Neural cell (in vitro differentiated cells): Measurements from ENCODE around the gene CFAP52. TPM values are rescaled to one million over a fixed set of nuclear protein-coding genes. Genes with fewer than 3 reads are reported as not detected.
"Not testable (repeated sequence)": the region's sequence is repeated elsewhere in the genome, so short reads cannot be mapped to it uniquely, and the experiment has no call there.

ENCODE experiments used
- H2AFZ ChIP-seq: fragments of 200-600, 300-800 bp; sonication (generic), shearing (Covaris generic); 2 replicates; pipeline ENCODE4 v1.6.0; 2014; ENCODE audit warnings: low read depth, mild to moderate bottlenecking, antibody characterized with exemption, low read length, moderate library complexity
- H3F3A ChIP-seq: fragments of 200-600 bp; shearing (Covaris generic); 2 replicates; pipeline ENCODE4 v1.6.1; 2016; ENCODE audit warnings: mild to moderate bottlenecking, moderate library complexity, mixed read lengths, antibody characterized with exemption, low read length; ENCODE audit not compliant: insufficient read depth, poor library complexity, severe bottlenecking
- H3K27ac ChIP-seq: fragments of 200-600, 300-800 bp; sonication (generic), shearing (Covaris generic); 2 replicates; pipeline ENCODE4 v1.5.1; 2014; ENCODE audit warnings: mild to moderate bottlenecking, low read length, moderate library complexity
- H3K27me3 ChIP-seq: fragments of 300-800, 200-600 bp; sonication (generic), shearing (Covaris generic); 2 replicates; pipeline ENCODE4 v1.6.0; 2014; ENCODE audit warnings: mild to moderate bottlenecking, low read depth, low read length, moderate library complexity; ENCODE audit not compliant: insufficient read depth
- H3K36me3 ChIP-seq: fragments of 300-800, 200-600 bp; sonication (generic), shearing (Covaris generic); 2 replicates; pipeline ENCODE4 v1.5.1; 2014; ENCODE audit warnings: mild to moderate bottlenecking, antibody characterized with exemption, low read length, moderate library complexity; ENCODE audit not compliant: insufficient read depth
- H3K4me2 ChIP-seq: fragments of 300-800, 200-600 bp; sonication (generic), shearing (Covaris generic); 2 replicates; pipeline ENCODE4 v1.6.0; 2014; ENCODE audit warnings: mild to moderate bottlenecking, low read length
- H3K4me3 ChIP-seq: fragments of 300-800, 200-600 bp; sonication (generic), shearing (Covaris generic); 2 replicates; pipeline ENCODE4 v1.5.1; 2014; ENCODE audit warnings: mild to moderate bottlenecking, low read length, moderate library complexity
- H3K79me2 ChIP-seq: fragments of 200-600 bp; shearing (Covaris generic); replicated peaks from 2 replicates; pipeline ENCODE4 v1.6.0; 2014; ENCODE audit warnings: mild to moderate bottlenecking, low read length, moderate library complexity; ENCODE audit not compliant: insufficient read depth
- H3K9ac ChIP-seq: fragments of 300-800, 200-600 bp; sonication (generic), shearing (Covaris generic); 2 replicates; pipeline ENCODE4 v1.6.1; 2016; ENCODE audit warnings: mild to moderate bottlenecking, low read length, mixed read lengths
- H3K9me2 ChIP-seq: fragments of 200-600 bp; shearing (Covaris generic); 2 replicates; pipeline ENCODE4 v1.6.1; 2016; ENCODE audit warnings: mild to moderate bottlenecking, low read length, mixed read lengths; ENCODE audit not compliant: insufficient read depth
- H3K9me3 ChIP-seq: fragments of 200-600, 300-800 bp; sonication (generic), shearing (Covaris generic); 2 replicates; pipeline ENCODE4 v1.6.1; 2016; ENCODE audit warnings: mild to moderate bottlenecking, mixed run types, low read length, moderate library complexity, mixed read lengths
- H4K20me1 ChIP-seq: fragments of 200-600 bp; shearing (Covaris generic); 2 replicates; pipeline ENCODE4 v1.6.1; 2016; ENCODE audit warnings: mild to moderate bottlenecking, mixed run types; ENCODE audit not compliant: insufficient read depth
- EP300 ChIP-seq: fragments of 450-650 bp; conservative IDR thresholded peaks from 2 replicates; pipeline ENCODE4 v1.6.1; 2014; ENCODE audit warnings: antibody characterized with exemption, mild to moderate bottlenecking, moderate library complexity; ENCODE audit not compliant: poor library complexity, severe bottlenecking
- EZH2 ChIP-seq: fragments of 200-600, 300-800 bp; shearing (Covaris generic), sonication (generic); IDR thresholded peaks from 2 replicates; pipeline ENCODE4 v1.6.1; 2014; ENCODE audit warnings: antibody characterized with exemption, low read length, borderline replicate concordance, mild to moderate bottlenecking; ENCODE audit not compliant: insufficient read depth, poor library complexity, severe bottlenecking
- MXI1 ChIP-seq: fragments of 450-650 bp; conservative IDR thresholded peaks from 2 replicates; pipeline ENCODE4 v1.6.1; 2014; ENCODE audit warnings: antibody characterized with exemption, mild to moderate bottlenecking; ENCODE audit not compliant: poor library complexity, severe bottlenecking
- POLR2AphosphoS5 ChIP-seq: IDR thresholded peaks from 2 replicates; pipeline ENCODE4 v1.6.1; 2012
- RAD21 ChIP-seq: fragments of 450-650 bp; conservative IDR thresholded peaks from 2 replicates; pipeline ENCODE4 v1.6.1; 2014; ENCODE audit warnings: antibody characterized with exemption, mild to moderate bottlenecking, moderate library complexity
- SMC3 ChIP-seq: fragments of 450-650 bp; conservative IDR thresholded peaks from 2 replicates; pipeline ENCODE4 v1.6.1; 2014; ENCODE audit warnings: antibody characterized with exemption, mild to moderate bottlenecking, moderate library complexity; ENCODE audit not compliant: poor library complexity
- TAF1 ChIP-seq: IDR thresholded peaks from 2 replicates; pipeline ENCODE4 v1.6.1; 2012; ENCODE audit warnings: low read depth
- polyA plus RNA-seq: library from polyadenylated mRNA; depleted of rRNA; stranded (reverse); fragments of >200 nt; gene quantifications from 2 replicates; pipeline ENCODE4 v1.2.3, GENCODE V29; 2014
- TF ChIP-seq, protein P1 (sequence below): IDR thresholded peaks from 2 replicates; pipeline ENCODE4 v1.6.1; 2012; ENCODE audit warnings: borderline replicate concordance
- TF ChIP-seq, protein P2 (sequence below): fragments of 450-650 bp; IDR thresholded peaks from 2 replicates; pipeline ENCODE4 v1.5.1; 2014; ENCODE audit warnings: antibody characterized with exemption, mild to moderate bottlenecking, moderate library complexity; ENCODE audit not compliant: poor library complexity, severe bottlenecking

CFAP52 gene
- polyA plus RNA-seq, 1 donor from 2014 or later: 1.9 TPM

DNA sequence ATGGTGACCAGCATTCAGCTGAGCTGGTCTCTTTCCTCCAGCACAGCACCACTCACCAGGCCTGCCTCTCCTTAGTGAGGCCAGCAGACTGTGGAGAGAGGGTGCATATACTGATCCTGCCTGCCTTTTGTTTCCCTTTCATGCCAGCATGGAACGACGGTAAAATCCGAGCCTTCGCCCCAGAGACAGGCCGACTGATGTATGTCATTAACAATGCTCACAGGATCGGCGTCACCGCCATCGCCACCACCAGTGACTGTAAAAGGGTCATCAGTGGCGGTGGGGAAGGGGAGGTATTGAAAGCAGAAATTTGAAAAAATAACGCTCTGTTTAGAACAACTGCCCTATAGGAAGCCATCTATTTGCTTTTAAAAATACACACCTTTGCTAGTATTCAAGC, 56.3 kb downstream of the CFAP52 start:
- H3K27ac ChIP-seq: no peak overlapping the region

DNA sequence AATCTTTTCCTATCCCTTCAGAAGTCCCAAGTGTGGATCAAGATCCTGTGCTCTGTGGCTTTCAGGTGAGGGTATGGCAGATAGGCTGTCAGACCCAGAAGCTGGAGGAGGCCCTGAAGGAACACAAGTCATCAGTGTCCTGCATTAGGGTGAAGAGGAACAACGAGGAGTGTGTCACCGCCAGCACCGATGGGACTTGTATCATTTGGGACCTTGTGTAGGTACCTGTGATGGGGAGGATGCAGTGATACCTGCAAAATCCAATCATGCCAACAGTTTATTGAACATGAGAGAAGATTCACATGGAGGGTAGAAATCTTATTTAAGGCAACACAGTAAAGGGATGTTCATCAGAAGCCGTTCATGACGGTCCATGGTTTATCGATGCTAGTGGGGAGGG, 58.9 kb downstream of the CFAP52 start:
- TF ChIP-seq MXI1: no peak
- TF ChIP-seq EP300: no peak
- no peak for TF ChIP-seq TAF1
- TF ChIP-seq SMC3: no peak
- no peak for TF ChIP-seq EZH2
- no peak for TF ChIP-seq RAD21
- Histone ChIP-seq H3K27ac (no peak overlapping the region), H3K36me3 (no peaks in the 10 kb centered on the region), H3K9me3 (no peaks in the 10 kb centered on the region), H3K4me2 (no peak overlapping the region), H3K79me2 (no peaks in the 10 kb centered on the region), H4K20me1 (no peaks in the 10 kb centered on the region), H2AFZ (no peak overlapping the region), H3K4me3 (no peak overlapping the region), H3K9ac (no peak overlapping the region), H3K27me3 (no peaks in the 10 kb centered on the region), H3K9me2 (no peaks in the 10 kb centered on the region), H3F3A (no peaks in the 10 kb centered on the region)

More for the DNA sequence above, 56.3 kb downstream of the CFAP52 start:
- H3K79me2 ChIP-seq: no peaks in the 10 kb centered on the region
- no peaks in the 10 kb centered on the region for H3K27me3 ChIP-seq
- no peaks in the 10 kb centered on the region for H3K9me3 ChIP-seq
- TF ChIP-seq EZH2 (no peak), TAF1 (no peak), EP300 (no peak), SMC3 (no peak), POLR2AphosphoS5 (no peak)
- TF ChIP-seq, protein P1, sequence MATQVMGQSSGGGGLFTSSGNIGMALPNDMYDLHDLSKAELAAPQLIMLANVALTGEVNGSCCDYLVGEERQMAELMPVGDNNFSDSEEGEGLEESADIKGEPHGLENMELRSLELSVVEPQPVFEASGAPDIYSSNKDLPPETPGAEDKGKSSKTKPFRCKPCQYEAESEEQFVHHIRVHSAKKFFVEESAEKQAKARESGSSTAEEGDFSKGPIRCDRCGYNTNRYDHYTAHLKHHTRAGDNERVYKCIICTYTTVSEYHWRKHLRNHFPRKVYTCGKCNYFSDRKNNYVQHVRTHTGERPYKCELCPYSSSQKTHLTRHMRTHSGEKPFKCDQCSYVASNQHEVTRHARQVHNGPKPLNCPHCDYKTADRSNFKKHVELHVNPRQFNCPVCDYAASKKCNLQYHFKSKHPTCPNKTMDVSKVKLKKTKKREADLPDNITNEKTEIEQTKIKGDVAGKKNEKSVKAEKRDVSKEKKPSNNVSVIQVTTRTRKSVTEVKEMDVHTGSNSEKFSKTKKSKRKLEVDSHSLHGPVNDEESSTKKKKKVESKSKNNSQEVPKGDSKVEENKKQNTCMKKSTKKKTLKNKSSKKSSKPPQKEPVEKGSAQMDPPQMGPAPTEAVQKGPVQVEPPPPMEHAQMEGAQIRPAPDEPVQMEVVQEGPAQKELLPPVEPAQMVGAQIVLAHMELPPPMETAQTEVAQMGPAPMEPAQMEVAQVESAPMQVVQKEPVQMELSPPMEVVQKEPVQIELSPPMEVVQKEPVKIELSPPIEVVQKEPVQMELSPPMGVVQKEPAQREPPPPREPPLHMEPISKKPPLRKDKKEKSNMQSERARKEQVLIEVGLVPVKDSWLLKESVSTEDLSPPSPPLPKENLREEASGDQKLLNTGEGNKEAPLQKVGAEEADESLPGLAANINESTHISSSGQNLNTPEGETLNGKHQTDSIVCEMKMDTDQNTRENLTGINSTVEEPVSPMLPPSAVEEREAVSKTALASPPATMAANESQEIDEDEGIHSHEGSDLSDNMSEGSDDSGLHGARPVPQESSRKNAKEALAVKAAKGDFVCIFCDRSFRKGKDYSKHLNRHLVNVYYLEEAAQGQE: no peak
- TF ChIP-seq, protein P2, sequence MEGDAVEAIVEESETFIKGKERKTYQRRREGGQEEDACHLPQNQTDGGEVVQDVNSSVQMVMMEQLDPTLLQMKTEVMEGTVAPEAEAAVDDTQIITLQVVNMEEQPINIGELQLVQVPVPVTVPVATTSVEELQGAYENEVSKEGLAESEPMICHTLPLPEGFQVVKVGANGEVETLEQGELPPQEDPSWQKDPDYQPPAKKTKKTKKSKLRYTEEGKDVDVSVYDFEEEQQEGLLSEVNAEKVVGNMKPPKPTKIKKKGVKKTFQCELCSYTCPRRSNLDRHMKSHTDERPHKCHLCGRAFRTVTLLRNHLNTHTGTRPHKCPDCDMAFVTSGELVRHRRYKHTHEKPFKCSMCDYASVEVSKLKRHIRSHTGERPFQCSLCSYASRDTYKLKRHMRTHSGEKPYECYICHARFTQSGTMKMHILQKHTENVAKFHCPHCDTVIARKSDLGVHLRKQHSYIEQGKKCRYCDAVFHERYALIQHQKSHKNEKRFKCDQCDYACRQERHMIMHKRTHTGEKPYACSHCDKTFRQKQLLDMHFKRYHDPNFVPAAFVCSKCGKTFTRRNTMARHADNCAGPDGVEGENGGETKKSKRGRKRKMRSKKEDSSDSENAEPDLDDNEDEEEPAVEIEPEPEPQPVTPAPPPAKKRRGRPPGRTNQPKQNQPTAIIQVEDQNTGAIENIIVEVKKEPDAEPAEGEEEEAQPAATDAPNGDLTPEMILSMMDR: no peak
- no peaks in the 10 kb centered on the region for H3F3A ChIP-seq
- no peak overlapping the region for H3K4me2 ChIP-seq
- H3K36me3 ChIP-seq: no peaks in the 10 kb centered on the region
- H4K20me1 ChIP-seq: no peaks in the 10 kb centered on the region
- H3K4me3 ChIP-seq: no peak overlapping the region
- H3K9ac ChIP-seq: no peak overlapping the region
- no peaks in the 10 kb centered on the region for H3K9me2 ChIP-seq
- no peak overlapping the region for H2AFZ ChIP-seq

DNA sequence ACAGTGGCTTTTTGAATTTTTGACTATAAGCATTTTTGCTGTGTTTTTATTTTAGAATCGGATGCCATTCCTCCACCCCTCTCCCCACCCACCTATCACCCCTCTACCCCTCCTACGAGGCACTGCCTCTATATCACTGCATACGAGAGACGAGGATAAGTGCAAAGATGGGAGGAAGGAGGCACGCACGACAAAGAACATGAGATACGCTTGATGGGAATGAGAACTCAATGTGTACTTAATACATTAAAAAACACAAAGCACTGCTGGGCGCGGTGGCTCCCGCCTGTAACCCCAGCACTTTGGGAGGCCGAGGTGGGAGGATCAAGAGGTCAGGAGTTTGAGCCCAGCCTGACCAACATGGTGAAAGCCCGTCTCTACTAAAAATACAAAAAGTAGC, 60.1 kb downstream of the CFAP52 start:
- H2AFZ ChIP-seq: no peak overlapping the region
- no peaks in the 10 kb centered on the region for H3K36me3 ChIP-seq
- H3K9me3 ChIP-seq: no peaks in the 10 kb centered on the region
- H4K20me1 ChIP-seq: no peaks in the 10 kb centered on the region
- no peak overlapping the region for H3K9ac ChIP-seq
- H3F3A ChIP-seq: no peaks in the 10 kb centered on the region
- no peak overlapping the region for H3K27ac ChIP-seq
- H3K27me3 ChIP-seq: no peaks in the 10 kb centered on the region
- H3K79me2 ChIP-seq: no peaks in the 10 kb centered on the region
- no peak overlapping the region for H3K4me3 ChIP-seq
- H3K9me2 ChIP-seq: no peaks in the 10 kb centered on the region
- TF ChIP-seq EP300 (no peak), RAD21 (no peak)
- H3K4me2 ChIP-seq: no peak overlapping the region

DNA sequence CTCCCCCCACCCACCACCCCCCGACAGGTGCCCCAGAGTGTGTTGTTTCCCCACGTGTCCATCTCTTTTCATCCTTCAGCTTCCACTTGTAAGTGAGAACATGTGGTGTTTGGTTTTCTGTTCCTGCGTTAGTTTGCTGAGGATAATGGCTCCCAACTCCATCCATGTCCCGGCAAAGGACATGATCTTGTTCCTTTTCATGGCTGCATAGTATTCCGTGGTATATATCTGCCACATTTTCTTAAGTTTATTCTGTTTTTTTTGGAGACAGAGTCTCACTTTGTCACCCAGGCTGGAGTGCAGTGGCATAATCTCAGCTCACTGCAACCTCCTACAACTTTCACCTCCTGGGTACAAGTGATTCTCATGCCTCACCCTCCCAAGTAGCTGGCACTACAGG, 63.9 kb downstream of the CFAP52 start:
- not testable (repeated sequence) for H3K9ac ChIP-seq, H3K27ac ChIP-seq, H3K4me2 ChIP-seq, H3K27me3 ChIP-seq, H3K36me3 ChIP-seq, H3K9me2 ChIP-seq, H4K20me1 ChIP-seq, H3F3A ChIP-seq, H3K9me3 ChIP-seq, H3K79me2 ChIP-seq, H3K4me3 ChIP-seq, H2AFZ ChIP-seq
